NB4 (cell line): ENCODE measurements around the gene CBX4.

Source experiments
- CTCF ChIP-seq: IDR thresholded peaks from one replicate; pipeline ENCODE4 v1.5.1; 2012; ENCODE audit warnings: low read depth, low read length
- POLR2A ChIP-seq: IDR thresholded peaks from 2 replicates; pipeline ENCODE4 v1.6.1; 2011; ENCODE audit warnings: mild to moderate bottlenecking; ENCODE audit not compliant: insufficient read length; ENCODE audit errors: extremely low read depth

DNA sequence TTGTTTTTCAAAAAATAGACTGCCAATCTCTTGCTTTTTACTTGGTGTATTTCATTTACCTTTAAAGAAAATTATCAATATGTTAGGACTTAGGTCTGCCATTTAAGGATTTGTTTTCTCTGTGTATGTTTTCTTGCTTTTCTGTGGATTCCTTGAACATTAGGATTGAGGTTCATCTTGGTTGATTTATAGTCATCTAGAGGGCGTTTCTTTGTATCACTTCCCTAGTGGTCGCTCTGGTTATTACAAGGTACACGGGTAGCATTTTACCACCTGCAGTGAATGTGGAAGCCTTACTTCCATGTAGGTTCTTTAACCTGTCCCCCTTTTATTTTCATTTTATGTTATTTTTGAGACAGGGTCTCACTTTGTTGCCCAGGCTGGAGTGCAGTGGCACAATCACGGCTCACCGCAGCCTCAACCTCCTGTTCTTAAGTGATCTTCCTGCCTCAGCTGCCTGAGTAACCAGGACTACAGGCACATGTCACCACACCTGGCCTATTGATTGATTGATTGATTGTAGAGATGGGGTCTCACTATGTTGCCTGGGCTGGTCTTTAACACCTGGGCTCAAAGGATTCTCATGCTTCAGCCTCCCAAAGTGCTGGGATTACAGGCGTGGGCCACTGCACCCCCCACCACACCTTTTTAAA, 35.2 kb upstream of the CBX4 start:
- peak; percentile 72 for TF ChIP-seq CTCF
- no peak for TF ChIP-seq POLR2A
